NT2/D1 (cell line): Measurements from ENCODE around the gene ATXN7.

Experiments used
- SUZ12 ChIP-seq: IDR thresholded peaks from 2 replicates; pipeline ENCODE4 v1.6.1; 2011; ENCODE audit not compliant: insufficient read length, insufficient read depth; ENCODE audit errors: extremely low read depth
- ZNF274 ChIP-seq: IDR thresholded peaks from 2 replicates; pipeline ENCODE4 v1.6.1; 2011; ENCODE audit warnings: mild to moderate bottlenecking, low read depth, low read length

DNA sequence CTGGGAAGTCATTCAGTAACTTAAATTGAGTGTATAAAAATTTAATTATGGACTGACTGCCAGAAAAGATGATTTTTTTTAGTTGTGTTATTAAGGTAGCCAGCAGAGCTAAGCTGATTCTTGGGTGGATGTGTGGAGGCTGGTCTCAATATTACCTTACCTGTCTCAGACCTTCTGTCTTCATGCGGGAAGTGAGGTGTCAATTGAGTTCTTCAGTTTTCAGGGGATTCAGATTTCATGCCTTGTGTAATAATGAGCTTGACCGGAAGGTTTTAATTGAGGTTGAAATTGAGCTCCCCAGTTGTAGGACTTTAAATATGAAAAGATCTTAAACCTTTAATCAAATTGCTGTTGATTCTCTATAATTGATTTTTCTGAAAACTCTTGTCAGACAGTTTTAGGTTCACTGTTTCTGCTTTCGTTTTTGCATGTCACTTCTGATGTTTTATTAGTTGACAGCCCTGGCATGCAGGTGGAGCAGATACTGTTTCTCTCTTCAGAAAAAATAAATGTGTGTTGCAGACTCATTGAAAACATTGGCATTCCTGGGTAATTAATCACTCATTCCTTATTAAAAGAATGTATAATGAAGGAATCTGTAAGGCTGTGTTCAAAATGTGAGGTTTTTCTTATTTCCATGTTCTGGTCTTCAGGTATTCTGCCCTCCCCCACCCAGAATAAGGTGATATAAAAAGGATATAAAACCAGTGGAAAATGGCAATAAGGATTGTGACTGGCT lies 105.1 kb downstream of the ATXN7 start:
- TF ChIP-seq ZNF274: no peak
- TF ChIP-seq SUZ12: no peak
